ENCODE measurements around the gene KDM6B.

Gene KDM6B

GRCh38 chr17:7882629-7883028 is 48.6 kb downstream of the KDM6B start:
- DNase-seq = no peak
